T-helper 1 cell (primary cell): ENCODE data around the gene ALKBH5.
A peak's percentile ranks its signal among the peaks of the same experiment; 100 is the strongest.
"Not testable (repeated sequence)": the region's sequence is repeated elsewhere in the genome, so short reads cannot be mapped to it uniquely, and the experiment has no call there.

Source experiments
- DNase-seq, 5 donors: peaks; one replicate each; pipeline ENCODE4 v3.0.0-alpha.2; 2012 to 2020

Gene ALKBH5

GRCh38 chr17:18186627-18186982 is 3.0 kb downstream of the ALKBH5 start:
- no peak for DNase-seq

GRCh38 chr17:18187226-18187625 is 3.6 kb downstream of the ALKBH5 start:
- no peak for DNase-seq

DNA sequence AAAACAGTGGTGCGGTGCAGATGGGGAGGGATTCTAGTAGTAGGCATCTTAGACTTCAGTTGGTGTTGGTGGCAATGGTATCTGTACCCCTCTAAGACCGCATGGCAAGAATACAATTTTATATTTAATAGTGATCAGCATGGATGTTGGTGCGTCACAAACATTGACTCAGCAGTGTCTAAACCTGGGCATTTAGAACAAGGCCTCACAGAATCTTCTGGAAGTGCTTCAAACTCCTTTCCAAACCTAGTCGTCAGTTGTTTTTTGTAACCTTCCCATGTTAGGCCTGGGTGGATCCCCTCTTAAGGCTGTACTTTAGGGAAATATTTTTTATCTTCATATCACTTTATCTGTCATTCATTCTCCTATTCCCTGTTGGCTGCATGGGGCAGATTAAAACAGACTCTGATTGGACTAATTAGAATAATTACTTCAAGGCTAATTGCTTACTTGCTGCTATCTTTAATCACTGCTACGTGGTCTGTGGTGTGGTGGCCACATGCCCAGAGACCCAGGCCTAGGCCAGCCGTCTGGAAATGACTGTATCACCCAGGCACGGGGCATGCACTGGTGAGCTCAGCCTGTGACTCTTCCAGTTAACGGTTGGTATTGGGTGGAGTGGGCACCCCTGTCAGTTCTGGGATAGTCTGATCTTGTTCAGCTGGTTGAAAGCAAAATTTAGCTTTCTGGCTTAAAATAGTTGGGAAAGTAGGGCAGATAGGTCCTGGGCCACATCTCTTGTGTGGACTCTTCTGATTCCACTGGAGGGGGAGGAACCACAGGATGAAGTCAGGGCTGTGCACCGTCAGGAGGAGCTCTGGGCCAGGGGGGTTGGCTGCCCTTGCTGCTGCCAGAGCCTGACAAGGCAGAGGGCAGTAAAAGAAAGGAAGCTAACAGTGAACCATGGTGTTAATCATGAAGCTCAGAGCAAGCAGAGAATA is 4.5 kb downstream of the ALKBH5 start:
- peak in 1 of 5 donors; percentile 33 for DNase-seq

- DNase-seq, result no peak
Observed at GRCh38 chr17:18190628-18191235, 7.1 kb downstream of the ALKBH5 start.

GRCh38 chr17:18191236-18191667 is 7.6 kb downstream of the ALKBH5 start:
- DNase-seq, result no peak

- DNase-seq, result no peak
Observed at GRCh38 chr17:18191967-18192366, 8.3 kb downstream of the ALKBH5 start.

DNA sequence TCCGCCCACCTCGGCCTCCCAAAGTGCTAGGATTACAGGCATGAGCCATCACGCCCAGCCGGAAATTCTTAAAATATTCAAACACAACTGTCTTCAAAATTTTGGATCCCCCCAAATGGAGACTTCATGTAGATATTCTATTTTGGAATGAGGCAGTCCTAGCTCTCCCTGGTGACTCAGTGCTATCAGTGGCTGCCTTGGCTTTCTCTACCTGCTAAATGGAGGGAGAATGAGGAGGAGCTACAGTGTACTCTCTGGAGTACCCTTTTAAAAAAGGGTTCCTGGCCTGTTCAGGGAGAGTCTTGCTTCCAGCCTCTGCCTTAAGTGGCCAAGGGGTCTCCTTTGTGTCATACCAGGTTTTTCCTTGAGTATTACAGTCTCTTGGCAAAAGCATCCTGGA is 10.8 kb downstream of the ALKBH5 start:
- no peak for DNase-seq

DNA sequence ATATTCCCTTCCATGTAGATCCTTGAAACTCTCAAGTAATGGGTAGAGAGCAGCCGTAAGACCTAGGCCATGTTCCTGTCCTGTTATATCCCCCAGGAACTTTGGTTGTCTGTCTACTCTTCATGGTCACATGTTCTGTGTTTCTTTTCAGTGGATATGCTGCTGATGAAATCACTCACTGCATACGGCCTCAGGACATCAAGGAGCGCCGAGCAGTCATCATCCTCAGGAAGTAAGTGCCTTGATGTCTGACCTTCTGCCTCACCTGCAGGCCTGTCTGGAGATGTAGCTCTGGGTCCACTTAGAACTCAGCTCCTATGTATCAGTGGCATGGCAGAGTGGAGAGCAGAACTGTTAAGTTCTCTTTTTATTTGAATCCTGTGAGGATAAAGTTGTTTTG is 11.2 kb downstream of the ALKBH5 start:
- DNase-seq, result no peak

DNA sequence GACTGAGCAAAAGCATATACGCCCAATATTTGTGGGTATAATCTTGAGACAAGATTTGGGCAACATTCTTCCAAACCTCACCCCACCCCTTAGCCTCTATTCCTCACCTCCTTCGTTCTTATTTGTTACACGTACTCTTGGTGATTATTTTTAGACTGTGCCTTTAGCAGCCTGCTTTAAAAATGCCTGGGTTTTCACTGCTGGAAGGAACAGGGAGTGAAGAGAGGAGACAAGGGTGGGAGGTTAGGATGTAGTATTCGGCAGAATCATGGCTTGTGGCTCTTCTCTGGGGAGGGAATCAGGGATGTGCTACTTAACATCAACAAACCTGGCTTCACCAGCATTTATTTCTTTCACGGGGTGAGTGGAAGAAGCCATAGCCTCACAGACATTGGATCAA is 11.6 kb downstream of the ALKBH5 start:
- DNase-seq, result no peak

DNA sequence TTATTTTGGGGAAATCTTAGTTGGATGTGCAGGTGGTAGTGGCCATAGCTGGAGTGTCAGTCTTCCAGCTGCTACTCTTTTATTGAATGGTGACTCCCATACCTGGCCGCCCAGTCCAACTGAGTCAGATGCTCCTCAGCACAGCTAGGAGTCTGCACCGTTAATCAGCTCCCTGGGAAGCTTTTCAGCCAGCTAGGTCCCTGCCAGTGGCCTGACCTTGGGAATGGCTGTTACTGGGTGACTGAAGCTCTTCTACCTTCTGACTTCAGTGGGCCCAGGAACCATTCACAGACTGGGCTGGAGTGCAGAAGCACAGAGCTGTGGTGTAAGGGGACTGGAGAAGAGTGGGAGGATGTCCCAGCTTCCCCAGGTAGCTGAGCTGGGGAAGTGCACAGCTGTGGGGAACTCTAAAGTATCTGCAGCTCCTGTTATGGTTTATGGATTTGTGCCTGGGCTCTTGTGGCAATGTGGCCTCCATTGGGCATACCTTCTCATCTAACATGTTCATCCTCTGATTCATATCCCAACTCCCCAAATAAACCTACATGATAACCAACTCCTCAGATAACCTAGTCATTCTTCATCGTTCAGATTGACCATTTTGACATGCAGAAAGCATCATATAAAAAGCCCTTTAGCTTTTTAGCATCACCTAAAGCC is 14.0 kb downstream of the ALKBH5 start:
- DNase-seq, result no peak

GRCh38 chr17:18198530-18198929 is 14.9 kb downstream of the ALKBH5 start:
- DNase-seq, result no peak

- DNase-seq, result no peak
Observed at GRCh38 chr17:18201108-18201507, 17.5 kb downstream of the ALKBH5 start.

DNA sequence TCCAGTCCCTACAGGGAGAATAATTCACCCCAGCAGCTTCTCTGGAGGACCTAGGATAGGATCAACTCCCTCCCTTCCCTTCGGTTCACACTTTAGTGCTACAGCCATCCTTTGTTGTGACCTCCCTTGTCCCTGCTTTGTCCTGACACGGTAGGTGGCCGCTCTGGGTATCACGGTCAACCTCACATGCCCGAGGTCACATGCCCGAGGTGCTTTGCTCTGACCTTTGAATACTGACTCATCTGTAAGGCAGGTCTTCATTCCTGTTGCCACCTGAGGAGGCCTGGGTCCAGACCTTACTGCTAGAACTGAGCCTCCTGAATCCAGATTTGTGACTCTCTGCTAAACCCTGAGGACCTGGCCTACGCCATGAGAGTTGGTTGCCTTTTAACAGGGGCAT is 19.7 kb downstream of the ALKBH5 start:
- DNase-seq, result no peak

DNA sequence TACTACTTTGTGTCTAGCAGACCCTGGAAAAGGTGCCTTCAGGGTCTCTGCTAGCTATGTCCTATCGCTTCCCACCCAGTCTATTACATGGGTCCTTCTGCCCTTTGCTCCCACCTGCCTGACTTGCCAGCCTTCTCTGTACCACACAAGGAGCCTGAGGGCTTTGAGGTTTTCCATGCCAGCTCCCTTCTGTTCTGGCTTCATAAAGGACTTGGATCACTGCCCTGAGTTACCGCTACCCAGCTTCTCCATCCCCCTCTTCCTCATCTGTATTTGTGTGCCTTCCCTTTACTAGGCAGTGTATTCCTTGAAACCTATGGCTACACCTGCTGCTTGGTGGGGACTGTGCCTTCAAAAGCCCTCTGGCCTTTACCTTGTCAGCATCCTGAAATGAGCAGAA is 22.2 kb downstream of the ALKBH5 start:
- DNase-seq, result no peak

DNA sequence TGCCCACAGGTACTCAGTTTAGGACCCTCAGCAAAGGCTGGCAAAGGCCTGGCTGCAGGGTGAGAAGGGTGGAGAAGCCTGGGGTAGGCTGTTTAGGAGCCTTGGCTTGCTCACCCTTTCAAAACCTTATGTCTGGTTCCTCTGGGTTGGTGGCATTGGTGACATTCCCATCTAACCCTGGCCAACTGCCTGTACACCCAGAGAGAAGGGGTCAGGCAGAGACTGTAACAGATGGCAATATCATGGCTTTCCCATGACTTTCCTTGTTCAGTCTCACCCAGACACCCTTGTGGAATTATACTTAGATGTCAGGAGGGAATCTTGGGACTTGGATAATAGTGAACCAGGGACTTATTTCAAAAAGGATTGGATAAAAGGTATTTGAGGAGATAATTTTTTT is 23.3 kb downstream of the ALKBH5 start:
- DNase-seq, result no peak

- DNase-seq, result no peak
Observed at GRCh38 chr17:18208092-18208491, 24.5 kb downstream of the ALKBH5 start.

DNA sequence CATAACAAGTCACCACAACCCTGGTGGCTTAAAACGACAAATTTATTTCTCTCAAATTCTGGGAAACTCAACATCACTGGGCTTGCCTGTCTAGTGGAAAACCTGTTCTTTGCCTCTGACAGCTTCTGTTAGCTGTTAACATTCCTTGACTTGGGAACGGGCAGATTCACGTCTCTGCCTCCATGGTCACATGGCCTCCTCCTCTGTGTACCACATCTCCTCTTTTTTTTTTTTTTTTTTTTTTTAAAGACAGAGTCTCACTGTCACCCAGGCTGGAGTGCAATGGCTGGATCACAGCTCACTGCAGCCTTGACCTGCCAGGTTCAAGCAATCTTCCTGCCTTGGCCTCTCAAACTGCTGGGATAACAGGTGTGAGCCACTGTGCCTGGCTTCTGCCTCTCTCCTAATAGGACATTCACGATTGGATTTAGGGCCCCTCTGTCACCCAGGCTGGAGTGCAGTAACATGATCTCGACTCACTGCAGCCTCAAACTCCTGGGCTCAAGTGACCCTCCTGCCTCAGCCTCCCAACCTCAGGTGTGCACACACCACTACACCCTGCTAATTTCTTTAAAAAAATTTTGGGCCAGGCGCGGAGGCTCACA is 30.1 kb downstream of the ALKBH5 start:
- no peak for DNase-seq

DNA sequence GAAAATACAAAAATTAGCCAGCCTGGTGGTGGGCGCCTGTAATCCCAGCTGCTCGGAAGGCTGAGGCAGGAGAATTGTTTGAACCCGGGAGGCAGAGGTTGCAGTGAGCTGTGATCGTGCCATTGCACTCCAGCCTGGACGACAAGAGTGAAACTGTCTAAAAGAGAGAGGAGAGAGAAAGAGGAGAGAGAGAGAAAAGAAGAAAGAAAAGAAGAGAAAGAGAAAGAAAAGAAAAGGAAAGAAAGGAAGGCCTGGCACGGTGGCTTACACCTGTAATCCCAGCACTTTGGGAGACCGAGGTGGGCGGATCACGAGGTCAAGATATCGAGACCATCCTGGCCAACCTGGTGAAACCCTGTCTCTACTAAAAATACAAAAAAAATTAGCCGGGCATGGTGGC is 33.3 kb downstream of the ALKBH5 start:
- DNase-seq, result not testable (repeated sequence)

DNA sequence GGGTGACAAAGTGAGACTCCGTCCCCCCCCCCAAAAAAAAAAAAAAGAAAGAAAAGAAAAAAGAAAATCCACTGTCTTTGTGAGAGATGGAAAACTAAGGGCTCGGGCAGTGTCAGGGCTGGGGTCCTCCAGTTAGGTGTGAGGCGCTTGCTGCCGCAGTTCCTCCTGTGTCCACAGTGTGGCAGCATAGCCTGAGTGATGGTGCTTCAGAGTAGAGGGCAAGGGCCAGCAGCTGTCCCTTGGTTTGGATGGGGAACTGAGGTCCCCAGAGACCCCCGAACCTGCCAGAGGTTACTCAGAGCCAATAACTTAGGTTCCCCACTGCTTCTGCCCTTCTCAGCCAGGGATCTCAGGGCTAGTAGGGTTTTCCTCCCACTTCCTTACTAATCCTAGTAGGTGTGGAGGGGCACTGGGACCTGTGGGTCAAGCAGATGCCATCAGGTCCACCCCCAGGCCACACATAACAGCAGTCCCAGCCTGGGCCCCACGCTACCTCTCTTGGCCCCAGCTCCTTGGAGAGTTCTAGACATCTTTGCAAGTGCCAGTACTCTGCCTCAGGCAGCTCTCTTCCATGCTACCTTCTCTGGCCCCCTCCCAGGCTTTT is 33.9 kb downstream of the ALKBH5 start:
- DNase-seq, result peak; percentile 49 to 66 (median 54)

GRCh38 chr17:18218756-18219415 is 35.3 kb downstream of the ALKBH5 start:
- DNase-seq, result no peak

- DNase-seq, result no peak
Observed at GRCh38 chr17:18224053-18224386, 40.4 kb downstream of the ALKBH5 start.

DNA sequence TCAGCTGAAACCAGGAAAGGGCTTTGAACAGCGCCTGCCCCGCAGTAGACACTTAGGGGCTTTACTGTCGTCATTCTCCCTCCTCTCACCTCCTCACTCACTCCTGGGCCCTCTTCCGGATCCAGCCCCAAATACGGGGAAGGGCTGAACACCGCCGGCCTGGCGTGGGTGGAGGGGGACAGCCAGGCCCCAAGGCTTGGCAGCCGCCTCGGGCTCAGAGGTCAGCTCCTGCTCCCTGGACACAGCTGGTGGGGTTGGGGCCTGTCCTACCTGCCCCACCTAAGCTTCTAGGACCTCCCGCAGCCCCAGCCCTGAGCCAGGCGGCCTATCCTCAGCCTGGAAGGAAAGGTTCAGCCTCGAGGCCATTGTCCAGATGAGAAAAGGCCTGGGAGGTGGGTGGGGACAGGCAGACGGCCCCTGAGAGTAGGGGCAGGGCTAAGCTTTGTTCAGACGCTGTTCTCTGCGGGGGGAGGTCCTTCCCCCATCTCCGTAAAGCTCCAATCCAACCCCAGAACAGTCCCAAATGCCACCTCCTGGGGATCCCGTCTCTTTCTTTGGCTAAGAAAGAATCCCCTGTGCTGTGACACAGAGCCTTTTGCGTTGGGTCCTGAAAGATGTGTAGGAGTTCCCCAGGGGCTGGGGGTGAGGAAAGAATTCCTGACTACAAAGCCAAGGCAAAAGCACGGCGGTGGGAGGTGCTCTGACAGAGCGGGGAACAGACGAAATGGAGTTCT is 40.9 kb downstream of the ALKBH5 start:
- DNase-seq, result no peak
